Measurements from ENCODE around the gene FASN. TPM values are rescaled to one million over a fixed set of nuclear protein-coding genes. Genes with fewer than 3 reads are reported as not detected.

FASN gene
- total RNA-seq, 2 donors from 2014 or later, result 16.3 to 388 TPM

GRCh38 chr17:82098939-82099763 is 1.1 kb upstream of the FASN start:
- Histone ChIP-seq H3K27ac (peak overlapping the region; percentile 71 to 97 (median 93)), H3K36me3 (replicated peaks in 1 of 2; ENCODE audit: insufficient read depth in 1 of 2, low read depth in 2 of 2) (peaks cover 0 to 4% of the 10 kb centered on the region in 2 donors), H3K4me3 (no peak overlapping the region), H3K27me3 (no peaks in the 10 kb centered on the region), H3K4me1 (peaks cover 64% of the 10 kb centered on the region), H3K9me3 (no peaks in the 10 kb centered on the region)
- intact Hi-C loops (cut with DNase I), result no loop called here
- ATAC-seq (peak; percentile 2), DNase-seq (peak in 1 of 4 donors; percentile 34)
- WGBS, 2 donors, result 25% methylated on average over 68 of the region's 80 CpGs; no CpG with 5 or more reads in 1 of the 2 donors
- TF ChIP-seq POLR2A (IDR thresholded peaks at IDR 0.05) (no peak), CTCF (IDR thresholded peaks at IDR 0.05) (no peak)

- intact Hi-C loops (cut with DNase I), result no loop called here
- H3K4me1 ChIP-seq, result peaks cover 52% of the 10 kb centered on the region
- DNase-seq (no peak), ATAC-seq (no peak)
- WGBS, 2 donors, result 0% methylated on average over 36 of the region's 36 CpGs; no CpG with 5 or more reads in 1 of the 2 donors
- H3K27me3 ChIP-seq, result no peaks in the 10 kb centered on the region
- no peaks in the 10 kb centered on the region for H3K9me3 ChIP-seq
- peak overlapping the region; percentile 56 to 58 for H3K4me3 ChIP-seq
- no peak for TF ChIP-seq CTCF (IDR thresholded peaks at IDR 0.05)
- TF ChIP-seq POLR2A (IDR thresholded peaks at IDR 0.05), result no peak
- peak overlapping the region; percentile 89 to 97 (median 95) for H3K27ac ChIP-seq
- peaks cover 0 to 11% of the 10 kb centered on the region in 2 donors for H3K36me3 ChIP-seq (replicated peaks in 1 of 2; ENCODE audit: insufficient read depth in 1 of 2, low read depth in 2 of 2)
Measured at GRCh38 chr17:82097919-82098168, 192 bp downstream of the FASN start.

- H3K27me3 ChIP-seq, result no peaks in the 10 kb centered on the region
- no peak for TF ChIP-seq CTCF (IDR thresholded peaks at IDR 0.05)
- peak; percentile 15 to 40 (median 15) for TF ChIP-seq POLR2A (IDR thresholded peaks at IDR 0.05)
- DNase-seq, result peak; percentile 48 to 65 (median 58)
- peaks cover 0 to 13% of the 10 kb centered on the region in 2 donors for H3K36me3 ChIP-seq (replicated peaks in 1 of 2; ENCODE audit: insufficient read depth in 1 of 2, low read depth in 2 of 2)
- 1 to 6% methylated on average over 8 to 71 of the region's 77 CpGs for WGBS, 2 donors
- H3K4me1 ChIP-seq, result peaks cover 47% of the 10 kb centered on the region
- peak overlapping the region; percentile 56 to 58 for H3K4me3 ChIP-seq
- H3K27ac ChIP-seq, result peak overlapping the region; percentile 89 to 97 (median 95)
- ATAC-seq, result no peak
- intact Hi-C loops (cut with DNase I), result no loop called here
- no peaks in the 10 kb centered on the region for H3K9me3 ChIP-seq
Measured at GRCh38 chr17:82097184-82097918, 685 bp downstream of the FASN start.

DNA sequence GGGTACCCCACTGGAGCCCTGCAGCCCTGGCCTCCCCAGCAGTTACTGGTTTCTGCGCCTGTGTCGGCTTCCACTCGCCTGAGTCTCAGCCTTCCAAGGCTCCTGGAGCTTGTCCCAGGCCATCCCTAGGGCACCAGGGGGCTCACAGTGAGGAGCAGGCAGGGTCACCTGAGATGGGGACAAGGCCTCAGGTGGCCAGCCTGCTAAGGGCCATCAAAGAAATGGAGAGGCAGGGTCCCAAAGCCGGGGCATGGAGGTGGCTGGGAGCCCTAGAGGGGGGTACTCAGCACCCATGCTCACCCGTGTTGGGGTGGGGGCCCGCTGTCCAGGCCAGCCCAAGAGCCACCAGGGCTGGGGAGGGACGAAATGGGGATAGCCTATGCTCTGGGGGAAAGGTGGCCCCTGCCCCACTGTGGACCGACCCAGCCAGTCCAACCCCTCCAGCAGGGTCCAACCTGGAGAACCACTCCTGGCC is 1.3 kb downstream of the FASN start:
- 51 to 67% methylated on average over 5 to 8 of the region's 8 CpGs for WGBS, 2 donors
- intact Hi-C loops (cut with DNase I), result no loop called here
- Histone ChIP-seq H3K4me1 (peaks cover 41% of the 10 kb centered on the region), H3K27me3 (no peaks in the 10 kb centered on the region), H3K4me3 (peak overlapping the region; percentile 56 to 58), H3K27ac (peak overlapping the region in 3 of 4 donors; percentile 89 to 97 (median 97)), H3K9me3 (no peaks in the 10 kb centered on the region), H3K36me3 (replicated peaks in 1 of 2; ENCODE audit: insufficient read depth in 1 of 2, low read depth in 2 of 2) (peaks cover 0 to 19% of the 10 kb centered on the region in 2 donors)
- DNase-seq (no peak), ATAC-seq (no peak)
- TF ChIP-seq POLR2A (IDR thresholded peaks at IDR 0.05), result no peak
- no peak for TF ChIP-seq CTCF (IDR thresholded peaks at IDR 0.05)

Measured in body of pancreas (tissue), 4 donors.